Stimulated activated CD4-positive, alpha-beta T cell treated with anti-CD3 and anti-CD28 coated beads, TNF-alpha, amount 100 ng/mL, for 4 hours (primary cell): ENCODE measurements around the gene VSTM4.

Experiments used
- DNase-seq, 3 experiments: peaks; one replicate each; pipeline ENCODE4 v3.0.0-alpha.2; 2020; ENCODE audit warnings: low read depth in 3 of 3

Gene VSTM4

DNA sequence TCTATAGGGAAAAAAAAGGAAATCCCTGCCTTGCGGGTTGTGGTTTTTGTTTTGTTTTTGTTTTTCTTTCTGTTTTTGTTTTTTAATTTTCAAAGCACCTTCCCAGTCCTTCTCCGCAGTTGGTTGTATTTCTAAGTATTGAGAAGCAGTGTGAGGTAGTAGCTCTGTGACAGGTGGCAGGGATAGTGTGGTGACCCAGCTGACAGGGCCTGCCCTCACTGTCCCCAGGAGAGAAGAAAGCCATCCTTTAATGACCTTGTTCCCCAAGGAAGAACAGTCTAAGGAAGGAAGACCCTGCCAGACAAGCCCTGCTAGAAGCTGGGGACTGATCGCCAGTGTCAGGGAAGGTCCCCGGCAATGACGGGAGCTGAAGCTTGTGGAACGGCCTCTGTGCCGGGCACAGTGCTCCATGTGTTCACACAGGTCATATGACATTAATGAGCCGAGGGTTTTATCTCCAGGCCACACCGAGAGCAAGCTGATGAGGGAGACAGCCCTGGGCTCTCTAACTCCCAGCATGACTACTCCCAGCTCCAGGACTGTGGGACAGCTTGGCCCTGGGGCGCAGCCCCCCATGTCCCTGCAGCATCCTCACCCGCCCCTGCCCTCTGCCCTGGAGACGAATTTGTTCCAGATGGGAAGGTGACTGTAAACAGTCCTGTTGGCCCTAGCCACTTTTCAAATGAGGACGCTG lies 106.7 kb downstream of the VSTM4 start:
- no peak for DNase-seq

DNA sequence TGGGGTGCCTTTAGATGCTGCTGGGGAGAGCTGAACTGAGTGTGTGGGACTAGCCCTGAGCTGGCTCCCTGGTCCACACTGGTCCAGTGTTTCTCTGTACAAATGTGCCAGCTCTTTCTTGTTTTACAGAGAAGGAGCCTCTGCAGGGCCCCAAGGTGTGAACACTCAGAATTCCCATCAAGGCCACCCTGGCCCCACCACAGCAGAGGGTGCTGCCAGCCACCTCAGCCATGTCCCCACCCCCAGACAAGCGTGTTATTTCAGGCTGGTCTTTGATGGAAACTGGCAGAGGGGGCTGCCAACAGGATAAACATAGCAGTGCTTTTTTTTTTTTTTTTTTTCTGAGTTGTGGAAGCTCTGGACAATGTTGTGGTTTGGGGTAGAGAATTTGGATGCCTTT lies 107.2 kb downstream of the VSTM4 start:
- no peak for DNase-seq

DNA sequence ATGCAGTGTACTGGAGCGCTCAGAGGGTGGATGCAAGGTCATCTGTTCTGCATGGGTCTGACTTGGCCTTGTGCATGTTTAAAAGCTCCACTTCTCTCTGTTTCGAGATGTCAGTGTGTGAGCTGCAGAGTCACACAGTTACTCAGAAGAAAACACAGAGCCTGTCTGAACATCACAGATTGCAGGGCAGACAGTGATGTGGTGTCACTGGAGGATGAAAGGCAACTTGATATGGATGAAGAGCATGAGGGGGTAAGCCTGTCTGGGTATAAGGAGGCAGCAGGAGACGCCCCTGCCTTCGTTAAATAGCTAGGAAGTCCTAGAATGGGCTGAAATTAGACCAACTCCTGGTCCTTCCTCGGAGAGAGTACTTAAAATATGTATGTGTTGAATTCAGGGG lies 108.2 kb downstream of the VSTM4 start:
- DNase-seq = no peak

DNA sequence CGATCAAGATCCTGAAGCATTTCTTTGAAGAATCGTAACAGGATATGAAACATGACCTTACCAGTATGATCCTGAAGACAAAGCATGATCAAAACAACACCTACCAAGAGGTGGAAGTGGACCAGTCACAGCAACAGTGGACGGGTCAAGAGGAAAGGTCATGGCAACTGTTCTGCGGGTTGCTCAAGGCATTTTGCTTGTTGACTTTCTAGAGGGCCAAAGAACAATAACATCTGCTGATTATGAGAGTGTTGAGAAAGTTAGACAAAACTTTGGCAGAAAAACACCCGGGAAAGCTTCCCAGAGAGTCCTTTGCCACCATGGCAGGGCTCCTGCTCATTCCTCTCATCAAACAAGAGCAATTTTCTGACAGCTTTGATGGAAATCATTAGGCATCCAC lies 110.1 kb downstream of the VSTM4 start:
- no peak for DNase-seq

DNA sequence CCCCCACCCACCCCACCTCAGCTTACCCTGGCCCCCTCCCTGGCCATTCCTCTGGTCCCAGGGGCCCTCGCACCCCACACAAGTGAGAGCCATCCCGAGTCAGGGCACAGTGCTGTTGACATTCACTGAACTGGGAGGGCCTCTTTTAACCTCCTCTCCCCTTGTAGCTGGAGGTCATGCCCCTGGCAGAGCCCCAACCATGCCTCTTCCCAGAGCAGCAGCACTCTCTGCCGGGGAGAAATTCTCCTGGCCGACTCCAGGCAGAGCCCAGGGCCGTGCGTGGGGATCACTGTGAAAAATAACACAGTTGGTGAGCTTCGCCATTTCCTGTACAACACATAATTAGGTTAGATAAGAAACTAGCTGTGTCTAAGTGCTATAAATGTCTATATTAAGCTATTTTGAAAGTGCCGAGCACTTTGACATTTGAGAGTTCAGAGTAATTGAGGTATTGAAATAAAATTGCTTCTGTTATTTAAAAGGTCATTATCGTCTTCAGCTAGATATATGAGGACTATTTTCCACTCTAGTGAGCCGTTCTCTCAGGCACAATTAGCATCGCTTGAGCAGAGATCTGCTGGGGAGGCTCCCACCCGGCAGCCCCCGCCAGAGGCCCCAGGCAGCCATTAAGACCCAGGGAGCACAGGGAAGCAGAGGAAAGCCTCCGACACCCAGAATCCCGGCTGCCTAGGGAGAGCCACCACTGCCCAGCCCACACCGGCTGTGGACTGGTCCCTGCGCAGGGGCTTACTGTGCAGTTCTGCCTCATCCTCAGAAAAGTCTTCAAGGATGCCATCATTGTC lies 113.3 kb downstream of the VSTM4 start:
- no peak for DNase-seq

DNA sequence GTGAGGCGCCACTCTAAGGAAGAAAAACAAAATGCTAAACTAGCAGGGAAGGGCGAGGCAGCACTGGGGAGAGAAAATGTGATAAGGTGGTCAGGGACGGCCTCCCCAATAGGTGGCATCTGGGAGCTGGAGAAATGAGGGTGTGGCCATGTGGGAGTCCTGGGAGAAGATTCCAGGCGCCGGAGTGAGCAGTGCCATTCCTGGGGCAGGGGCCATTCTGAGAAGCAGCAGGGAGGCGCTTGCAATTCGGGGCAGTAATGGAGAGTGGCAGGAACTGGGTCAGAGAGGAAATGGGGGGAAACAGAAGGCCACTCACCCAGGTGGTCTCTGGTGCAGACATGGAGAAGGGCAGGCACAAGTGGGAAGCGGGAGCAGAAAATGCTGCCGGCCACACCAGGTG lies 113.9 kb downstream of the VSTM4 start:
- no peak for DNase-seq

DNA sequence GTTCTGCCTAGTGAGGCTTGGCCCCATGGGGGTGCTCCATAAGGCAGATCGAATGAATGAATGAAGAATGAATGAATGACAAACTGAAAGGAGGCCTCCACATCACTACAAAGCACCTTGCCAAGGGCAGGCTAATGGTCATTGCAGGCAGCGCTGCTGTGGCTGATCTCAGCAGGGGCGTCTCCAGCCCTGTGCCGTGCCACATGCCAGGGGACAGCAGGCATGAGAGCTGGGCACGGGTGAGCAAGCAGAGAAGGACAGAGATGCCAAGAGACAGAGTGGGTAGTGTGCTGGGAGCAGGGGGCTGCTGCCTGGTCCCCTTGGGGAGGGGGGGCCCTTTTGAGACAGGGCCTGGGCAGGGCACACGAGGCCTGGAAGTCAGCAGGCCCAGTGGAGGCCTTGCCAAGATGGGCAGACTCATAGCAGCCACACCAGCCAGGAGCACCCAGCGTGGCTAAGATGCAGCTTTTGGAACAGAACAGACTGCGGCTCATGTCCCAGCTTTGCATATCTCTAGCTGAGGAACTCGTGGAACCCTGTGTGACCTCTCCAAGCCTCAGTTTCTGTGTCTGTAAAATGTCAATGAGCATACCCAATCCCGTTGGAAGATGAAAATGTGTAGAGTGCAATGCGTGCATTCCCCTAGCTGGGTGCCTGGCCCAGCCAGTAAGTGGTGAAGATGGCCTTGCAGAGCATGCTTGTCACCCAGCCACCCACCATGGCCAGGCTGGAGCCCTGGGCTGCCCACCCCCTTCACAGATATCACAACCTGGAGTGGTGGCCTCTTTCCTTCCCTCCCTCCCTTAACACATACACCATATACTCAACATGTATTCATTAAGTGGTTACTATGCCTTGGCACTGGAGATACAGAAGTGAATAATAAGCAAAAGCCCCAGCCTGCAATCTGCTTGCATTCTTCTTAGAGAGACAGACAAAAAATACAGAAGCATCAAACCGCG lies 114.6 kb downstream of the VSTM4 start:
- DNase-seq = no peak

DNA sequence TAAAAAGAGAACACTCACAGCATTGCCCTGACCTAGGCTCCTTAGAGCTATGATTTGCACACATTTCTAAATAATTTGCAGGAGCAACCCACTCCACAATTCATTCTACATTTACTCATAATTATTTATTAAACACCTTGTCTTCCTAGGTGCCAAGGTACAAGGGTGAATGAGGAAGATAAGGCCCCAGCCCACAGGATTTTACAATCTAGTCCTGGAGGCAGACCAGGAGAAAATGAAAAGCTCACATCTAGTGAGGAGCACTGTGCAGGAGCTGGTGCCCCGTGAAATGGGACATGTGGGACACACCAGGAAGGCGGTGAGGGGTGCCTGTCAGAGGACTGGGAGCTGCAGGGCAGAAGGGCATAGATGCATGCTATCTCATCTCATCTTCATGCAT lies 116.0 kb downstream of the VSTM4 start:
- DNase-seq = no peak

DNA sequence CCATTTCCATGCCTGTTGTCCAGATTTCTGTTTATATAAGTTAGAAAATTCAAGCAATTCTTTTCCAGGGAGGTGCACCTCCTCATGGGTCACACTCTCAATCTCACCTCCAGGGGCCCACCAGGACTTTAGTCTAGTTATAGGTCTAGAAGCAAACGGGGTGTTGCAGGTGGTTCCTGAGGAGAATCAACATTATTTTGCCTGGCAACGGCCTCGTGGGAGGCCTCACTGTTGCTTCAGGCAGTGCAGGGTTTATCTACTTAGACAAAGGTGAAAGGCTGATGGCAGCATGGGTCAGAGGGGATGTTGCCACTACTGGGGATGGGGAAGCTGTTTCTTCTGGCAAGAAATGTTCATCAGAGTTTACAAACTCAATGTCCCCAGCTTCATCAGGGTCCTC lies 119.0 kb downstream of the VSTM4 start:
- DNase-seq = no peak

DNA sequence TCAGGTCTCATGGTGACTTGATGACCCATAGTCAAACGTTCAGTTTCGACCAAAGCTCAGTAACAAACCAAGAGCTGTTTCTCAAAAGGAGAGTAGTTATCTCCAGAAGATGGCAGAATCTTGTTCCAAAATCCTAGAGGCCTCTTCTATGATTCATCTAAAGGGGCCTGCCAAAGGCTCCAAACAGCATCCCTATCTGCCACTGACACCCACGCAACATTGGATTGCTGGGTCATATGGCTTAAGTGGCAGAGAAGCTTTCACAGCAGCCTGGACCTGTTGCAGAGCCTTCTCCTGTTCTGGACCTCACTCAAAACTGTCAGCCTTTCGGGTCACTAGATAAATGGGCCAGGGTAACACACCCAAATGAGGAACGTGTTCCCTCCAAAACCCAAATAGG lies 121.7 kb downstream of the VSTM4 start:
- no peak for DNase-seq

DNA sequence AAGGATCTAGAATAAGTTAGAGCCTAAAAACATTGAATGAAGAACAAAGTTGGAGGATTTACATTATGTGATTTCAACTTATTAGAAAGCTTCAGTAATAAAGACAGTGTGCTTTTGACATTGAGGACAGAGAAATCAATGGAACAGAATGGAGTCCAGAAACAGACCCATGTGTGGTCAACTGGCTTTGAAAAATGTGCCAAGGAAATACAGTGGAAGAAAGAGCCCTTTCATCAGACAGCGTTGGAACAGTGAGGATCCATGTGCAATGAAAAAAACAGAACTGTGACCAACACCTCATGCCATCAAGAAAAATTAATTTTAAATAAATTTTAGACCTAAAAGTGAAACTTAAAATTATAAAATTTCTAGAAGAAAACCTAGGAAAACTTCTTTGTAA lies 125.1 kb downstream of the VSTM4 start:
- no peak for DNase-seq

DNA sequence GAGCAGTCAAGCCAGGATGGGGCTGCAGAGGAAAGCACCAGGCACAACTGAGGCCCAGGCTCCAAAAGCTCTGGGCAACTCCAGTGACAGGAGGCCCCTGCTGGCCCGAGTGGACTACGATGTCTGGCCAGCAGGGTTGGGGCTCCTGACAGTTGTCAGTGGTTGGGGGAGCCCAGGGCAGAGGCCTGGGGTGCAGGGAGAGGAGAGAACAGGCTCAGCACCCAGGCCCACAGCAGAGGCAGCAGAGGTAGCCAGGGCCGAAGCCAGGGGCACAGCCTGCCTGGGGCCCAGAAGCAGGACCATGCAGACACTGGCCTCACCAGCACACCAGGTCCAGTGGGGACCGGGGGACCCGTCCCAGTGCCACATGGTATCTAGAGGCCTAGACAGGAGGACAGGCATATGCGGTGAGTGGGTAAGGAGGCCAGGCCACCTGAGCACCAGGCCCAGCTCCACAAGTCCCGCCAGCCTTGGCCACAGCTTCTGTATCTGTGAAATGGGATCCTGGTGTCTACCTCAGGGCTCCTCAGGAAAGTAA lies 129.6 kb downstream of the VSTM4 start:
- DNase-seq = no peak

DNA sequence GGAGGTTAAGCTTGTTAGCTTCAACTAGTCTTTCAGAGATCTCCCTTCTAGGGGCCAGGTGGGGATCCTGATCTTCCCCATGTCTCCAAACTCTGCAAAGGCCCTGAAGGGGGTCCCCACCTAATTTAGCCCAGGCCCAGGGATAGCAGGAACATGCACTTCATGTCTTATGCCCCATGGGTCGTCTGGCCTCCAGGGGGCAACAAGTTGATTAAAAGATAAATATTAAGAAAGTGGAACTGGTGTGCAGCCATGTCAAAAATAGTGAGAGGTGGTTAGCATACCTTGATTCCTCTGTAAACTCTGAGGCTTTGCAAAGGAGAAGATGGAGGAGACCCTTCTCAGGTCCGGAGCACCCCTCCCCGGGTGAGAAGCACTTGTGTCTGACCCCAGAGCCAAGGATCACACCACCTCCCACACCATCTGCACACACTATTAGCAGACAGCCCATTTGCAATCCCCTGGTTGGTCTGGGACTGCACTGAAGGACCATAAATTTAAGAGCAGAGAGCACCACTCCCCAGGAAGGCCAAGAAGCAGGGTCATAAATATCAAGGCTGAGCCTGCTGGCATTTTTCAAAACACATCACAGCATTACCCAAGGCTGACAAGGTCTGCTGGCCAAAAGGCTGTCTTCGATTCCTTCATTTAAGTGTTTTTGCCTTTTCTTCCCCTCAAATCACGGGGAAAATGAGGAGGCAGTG lies 131.5 kb downstream of the VSTM4 start:
- no peak for DNase-seq

DNA sequence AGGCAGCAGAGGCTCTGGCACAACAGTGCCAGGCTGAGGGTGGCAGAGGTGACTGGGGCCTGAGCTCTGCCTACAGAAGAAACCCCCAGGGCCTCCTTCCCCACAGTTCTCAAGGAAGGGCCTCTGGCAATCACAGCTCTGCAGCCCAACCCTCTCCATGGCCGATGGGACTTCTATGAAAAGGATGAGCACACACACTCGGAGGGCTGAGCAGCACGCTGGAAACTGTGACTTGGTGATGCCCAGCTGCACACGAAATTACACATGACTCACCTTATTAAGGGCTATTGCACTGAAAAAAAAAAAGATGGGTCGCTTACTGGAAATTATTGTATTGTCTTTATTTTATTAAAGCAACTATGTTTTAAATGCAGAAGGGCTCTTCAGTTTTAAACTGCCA lies 132.7 kb downstream of the VSTM4 start:
- no peak for DNase-seq

DNA sequence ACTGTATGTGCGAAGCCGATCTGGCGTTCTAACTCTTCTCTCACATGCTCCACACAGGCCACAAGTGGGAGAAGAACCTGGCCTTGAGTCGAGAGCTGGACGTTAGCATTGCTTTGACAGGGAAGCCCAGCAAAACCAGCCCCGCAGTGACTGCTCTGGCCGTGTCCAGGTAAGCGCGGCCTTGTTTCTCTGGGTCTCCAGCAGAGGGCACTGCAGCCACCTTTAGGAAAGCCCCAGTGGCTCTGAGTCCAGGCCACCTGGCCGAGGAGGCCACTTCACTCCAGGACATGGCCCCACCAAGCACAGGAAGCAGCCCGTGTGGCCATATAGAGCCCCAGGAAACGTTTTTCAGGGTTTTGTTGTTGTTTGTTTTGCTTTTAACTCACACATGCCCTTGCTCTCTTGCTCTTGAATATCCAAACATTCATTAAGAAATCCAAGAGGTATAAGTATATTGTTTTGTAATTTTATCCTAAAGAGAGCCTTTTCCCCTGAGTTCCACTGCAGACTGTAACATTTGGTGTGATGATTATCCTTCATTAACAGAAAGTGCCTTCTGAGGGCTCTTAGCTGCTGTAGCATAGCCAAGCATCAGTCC lies 133.9 kb downstream of the VSTM4 start:
- DNase-seq = no peak

DNA sequence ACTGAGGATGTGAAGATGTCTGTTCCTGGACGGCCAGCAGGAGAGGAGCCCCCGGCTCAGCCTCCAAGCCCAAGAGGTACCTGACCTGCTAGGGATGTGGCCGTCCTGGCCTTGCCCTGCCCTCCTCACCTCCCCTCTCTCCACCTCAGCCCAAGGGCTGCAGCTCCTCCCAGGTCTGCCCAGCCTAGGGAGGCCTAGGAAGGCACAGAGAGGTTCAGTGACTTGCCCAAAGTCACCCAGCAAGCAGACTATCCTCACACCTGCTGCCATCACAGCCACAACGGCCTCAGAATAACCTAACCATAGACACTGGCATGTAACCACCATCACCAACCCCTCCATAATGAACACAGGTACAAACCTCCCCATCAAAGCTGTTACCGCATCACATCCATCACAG lies 137.0 kb downstream of the VSTM4 start:
- DNase-seq = no peak

DNA sequence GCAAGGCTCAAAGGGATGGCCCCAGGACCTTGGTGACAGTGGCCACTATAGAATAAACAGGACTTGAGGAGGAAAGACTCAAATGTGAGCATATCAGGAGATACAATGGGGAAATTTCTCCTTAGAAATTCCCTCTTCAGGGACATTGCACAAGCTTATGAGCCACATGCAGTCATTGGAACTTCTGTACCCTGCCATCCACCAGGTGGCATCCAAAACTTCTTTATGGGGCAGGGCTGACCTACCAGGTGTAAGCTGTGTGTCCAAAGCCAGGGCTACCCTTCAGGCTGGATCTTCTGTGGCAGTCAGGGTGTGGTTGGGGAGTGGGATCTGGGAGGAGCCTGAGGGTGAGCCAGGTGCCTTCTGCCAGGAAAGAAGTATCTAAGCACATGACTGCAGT lies 139.1 kb downstream of the VSTM4 start:
- no peak for DNase-seq

DNA sequence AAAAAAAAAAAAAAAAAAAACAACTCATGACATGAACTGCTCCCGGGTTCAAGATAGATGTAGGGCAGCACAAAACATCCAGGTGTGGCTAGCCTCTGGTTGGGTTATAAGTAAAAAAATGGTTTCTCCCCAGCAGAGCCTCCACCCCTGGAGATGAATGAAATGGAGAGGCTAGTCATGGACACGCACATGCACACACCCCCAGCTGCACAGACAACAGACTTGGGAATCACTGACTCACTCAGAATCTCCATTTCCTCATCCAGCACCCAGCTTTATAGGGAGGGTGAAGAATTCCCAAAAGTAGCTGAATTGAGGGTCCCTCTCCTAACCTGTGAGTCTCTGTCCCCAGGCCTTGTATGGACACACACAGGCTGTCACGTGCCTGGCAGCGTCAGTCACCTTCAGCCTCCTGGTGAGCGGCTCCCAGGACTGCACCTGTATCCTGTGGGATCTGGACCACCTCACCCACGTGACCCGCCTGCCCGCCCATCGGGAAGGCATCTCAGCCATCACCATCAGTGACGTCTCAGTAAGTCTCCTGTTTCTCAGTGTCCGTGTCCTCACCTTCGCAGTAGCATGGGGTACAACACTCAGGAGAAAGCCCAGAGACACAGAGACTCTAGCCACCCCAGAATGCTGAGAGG lies 140.7 kb downstream of the VSTM4 start:
- DNase-seq = no peak

DNA sequence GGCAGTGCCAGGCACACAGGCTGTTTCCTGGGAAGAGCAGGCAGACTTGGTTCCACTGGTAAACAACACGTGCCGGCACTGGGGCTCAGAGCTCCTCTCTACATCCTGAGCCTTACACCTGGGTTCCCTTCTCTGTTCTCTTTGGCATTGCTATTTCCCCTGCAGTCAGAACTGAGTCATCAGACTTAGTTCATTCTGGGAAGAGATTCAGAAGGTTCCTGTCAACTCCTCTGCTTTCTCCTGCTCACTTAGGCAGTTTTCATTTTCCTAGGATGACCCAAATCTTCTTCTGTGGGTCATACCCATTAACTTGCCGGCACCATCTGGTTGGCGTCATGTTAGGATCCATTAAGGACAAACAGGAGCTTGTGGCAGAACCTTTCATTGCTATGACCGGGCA lies 142.3 kb downstream of the VSTM4 start:
- no peak for DNase-seq

DNA sequence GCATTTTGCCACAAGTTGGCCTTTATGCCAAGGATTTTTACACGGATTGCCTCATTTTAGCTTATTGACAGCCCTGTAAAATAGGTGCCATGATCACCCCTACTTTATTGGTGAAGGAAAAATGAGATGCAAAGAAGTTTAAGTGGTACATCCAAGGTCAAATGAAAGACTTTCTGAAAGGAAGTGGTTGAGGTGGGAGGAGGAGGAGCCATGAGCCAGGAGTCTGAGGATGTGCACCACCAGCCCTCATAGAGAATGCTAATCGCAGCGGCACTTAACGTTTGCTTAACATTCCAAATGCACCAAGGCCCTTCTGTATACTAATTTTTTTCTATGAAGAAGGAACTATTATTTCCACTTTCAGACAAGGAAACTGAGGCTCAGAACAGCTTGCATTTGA lies 144.7 kb downstream of the VSTM4 start:
- DNase-seq = no peak

DNA sequence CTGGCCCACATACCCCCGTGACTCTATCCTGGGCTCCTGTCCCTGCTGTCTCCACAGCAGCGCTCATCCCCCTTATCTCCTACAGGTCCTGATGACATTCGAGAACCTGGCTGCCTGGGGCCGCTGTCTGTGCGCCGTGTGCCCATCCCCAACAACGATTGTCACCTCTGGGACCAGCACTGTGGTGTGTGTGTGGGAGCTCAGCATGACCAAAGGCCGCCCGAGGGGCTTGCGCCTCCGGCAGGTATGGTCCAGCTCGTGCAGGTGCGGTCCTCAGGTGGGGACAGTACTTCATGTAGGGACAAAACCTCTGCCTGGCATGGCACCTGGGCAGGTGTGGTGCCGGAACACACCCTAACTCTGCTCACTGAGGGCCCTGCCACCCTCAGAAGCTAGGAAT lies 145.3 kb downstream of the VSTM4 start:
- no peak for DNase-seq
